ENCODE results near the gene ZNF532.
A peak's percentile ranks its signal among the peaks of the same experiment; 100 is the strongest.
"Not testable (repeated sequence)": the region's sequence is repeated elsewhere in the genome, so short reads cannot be mapped to it uniquely, and the experiment has no call there.

ZNF532 gene

DNA sequence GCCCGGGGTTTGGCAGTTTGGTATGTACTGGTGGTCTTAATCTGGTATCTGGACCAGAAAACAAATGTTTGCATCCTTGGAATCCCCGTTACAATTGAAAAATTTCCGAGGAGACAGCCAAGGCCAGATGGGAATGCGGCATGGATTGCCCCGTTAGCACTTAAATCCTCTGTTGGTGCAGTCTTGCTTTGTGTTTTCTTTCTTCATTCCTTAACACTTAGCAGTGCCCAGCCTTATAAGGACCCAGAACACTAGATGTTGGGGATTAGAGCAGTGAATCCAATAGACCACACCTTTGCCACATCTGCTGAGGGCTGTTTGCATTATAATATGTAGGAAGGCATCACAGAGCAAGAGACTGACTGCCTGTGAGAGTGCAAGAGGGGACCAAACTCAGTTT is 12.8 kb upstream of the ZNF532 start:
- no peak for DNase-seq

DNA sequence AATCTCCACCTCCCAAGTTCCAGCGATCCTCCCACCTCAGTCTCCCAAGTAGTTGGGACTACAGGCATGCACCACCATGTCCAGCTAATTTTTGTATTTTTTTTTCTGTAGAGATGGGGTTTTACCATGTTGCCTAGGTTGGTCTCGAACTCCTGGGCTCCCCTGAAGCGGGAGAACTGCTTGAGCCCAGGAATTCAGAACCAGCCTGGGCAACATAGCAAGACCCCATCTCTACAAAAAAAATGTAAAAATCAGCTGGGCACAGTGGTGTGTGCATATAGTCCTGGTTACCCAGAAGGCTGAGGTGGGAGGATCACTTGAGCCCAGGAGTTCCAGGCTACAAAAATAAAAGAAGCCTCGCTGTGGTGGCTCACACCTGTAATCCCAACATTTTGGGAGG is 12.0 kb upstream of the ZNF532 start:
- DNase-seq: no peak

DNA sequence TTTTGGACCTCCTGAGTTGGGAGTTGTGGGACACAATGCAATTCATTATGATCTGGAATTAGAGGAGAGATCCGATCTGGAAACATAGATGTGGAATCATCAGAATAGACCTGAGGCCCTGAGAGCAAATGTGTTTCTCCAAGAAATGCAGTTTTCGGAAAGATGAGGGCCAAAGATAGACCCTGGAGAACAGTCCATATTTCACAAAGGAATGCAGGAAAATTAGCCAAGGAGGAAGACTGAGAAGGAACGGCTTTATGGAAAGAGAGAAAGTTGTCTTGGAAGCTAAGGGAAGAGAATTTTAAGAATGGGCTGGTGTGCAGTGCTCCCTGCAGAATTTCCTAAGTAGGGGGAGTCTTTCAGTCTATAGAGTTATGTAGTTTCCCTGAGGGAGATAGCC is 11.1 kb upstream of the ZNF532 start:
- no peak for DNase-seq

GRCh38 chr18:58855521-58855920 is 9.2 kb upstream of the ZNF532 start:
- not testable (repeated sequence) for DNase-seq

DNA sequence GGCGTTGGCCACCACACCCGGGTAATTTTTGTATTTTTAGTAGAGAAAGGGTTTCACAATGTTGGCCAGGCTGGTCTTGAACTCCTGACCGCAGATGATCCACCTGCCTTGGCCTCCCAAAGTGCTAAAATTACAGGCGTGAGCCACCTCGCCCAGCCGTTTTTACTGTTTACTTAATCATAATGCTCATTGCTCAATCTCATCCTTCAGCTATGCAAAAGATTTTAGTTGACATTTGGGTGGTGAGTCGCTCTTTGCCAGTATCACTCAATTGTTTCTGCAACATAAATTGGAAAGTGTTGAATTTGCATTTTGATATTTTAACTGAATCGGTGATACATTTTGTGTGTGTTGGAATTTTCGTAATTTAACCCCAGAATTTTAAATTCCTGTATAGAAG is 7.8 kb upstream of the ZNF532 start:
- DNase-seq: no peak

DNA sequence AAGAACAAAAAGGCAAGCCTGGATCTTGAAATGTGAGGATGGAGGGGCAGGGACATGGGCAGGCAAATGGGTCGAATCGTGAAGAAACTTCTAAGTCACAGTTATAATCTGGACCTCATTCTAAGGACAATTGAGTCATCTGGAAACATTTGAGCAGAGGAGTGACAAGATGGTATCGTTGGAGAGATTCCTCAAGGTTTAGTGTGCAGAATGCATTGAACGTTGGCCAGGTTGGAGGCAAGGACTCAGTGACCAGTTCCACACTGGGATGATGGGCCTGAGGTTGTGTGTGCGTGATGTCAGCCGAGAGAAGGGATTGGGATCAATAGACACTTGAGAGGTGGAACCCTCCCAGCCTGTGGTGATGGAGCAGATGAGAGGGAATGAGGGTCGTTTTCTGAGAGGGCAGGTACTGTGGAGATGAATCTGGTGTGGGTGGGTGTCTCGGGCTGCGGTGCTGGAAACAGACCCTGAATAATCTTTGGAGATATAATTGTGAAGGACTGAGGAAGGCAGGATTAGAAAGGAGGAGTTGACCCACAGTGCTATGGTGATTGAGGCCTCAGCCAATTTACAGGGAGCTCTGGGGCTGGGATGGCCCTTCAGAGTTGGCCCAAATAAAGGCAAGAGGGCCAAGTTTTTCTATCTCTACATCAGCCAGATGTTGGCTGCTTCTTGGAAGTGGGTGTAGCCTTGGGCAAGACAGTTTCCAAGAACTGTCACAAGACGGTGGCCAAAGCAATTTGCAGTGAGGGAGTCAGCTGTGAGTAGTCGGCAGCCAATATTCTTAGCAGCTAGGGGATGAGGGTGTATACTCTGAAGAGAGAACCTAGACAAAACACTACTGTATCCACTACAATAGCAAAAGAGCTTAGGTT is 5.8 kb upstream of the ZNF532 start:
- DNase-seq: no peak

- DNase-seq: no peak
These were observed 4.8 kb upstream of the ZNF532 start for GRCh38 chr18:58859907-58860306.

GRCh38 chr18:58860747-58861231 is 3.9 kb upstream of the ZNF532 start:
- DNase-seq: no peak

DNA sequence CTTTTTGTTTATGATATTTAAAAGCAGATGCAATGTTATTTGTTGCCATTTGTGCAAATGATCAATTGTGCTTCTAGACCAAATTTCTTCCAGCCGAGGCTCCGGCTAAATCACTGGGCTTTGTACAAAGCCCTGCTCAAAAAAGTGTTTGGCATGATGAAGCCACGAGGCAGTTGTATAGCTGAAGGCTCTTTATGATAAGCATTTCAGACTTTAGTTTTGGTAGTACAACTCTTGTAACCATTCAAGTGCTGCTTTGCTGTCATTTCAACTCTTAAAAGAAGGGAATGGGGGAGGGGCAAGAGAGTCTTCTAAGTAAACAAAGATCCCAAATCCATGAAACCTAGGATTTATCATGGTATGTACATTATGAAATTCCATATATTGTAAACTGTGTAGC is 3.3 kb upstream of the ZNF532 start:
- DNase-seq: no peak

- no peak for DNase-seq
These were observed 2.8 kb upstream of the ZNF532 start for GRCh38 chr18:58861861-58862301.

- no peak for DNase-seq
These were observed 2.3 kb upstream of the ZNF532 start for GRCh38 chr18:58862356-58862755.

DNA sequence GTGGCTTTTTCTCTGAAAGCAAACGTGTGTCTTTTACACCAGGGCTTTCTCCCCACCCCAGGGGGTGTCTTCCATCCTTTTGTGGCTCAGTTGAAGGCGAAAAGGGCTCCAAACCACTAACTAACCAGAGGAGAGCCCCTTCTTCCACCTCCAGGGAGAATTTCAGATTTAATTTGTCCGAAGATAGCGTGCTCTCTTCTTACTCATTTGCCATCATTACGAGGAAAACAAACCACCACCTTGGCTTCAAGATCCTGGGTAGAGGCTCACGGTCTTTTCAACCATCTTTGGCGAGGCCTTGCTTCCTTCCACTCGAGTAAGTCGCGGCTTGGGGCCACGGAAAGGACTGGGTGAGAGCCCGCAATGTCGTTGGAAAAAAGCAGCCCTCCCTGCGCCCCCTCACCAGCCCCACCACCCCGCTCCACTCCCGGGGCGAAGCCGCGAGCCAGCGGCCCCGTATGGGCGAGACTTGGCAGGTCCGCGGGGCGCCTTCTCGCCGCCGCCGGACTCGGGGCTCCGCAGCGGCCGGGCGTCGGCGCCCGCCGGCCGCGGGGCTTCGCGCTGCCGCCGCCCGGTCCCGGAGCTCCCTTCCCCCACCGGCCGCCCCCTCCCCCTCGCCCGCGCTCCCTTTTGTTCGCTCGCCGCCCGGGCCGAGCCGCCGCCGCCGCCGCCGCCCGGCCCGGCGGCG is 1.7 kb upstream of the ZNF532 start:
- peak; percentile 29 for DNase-seq

DNA sequence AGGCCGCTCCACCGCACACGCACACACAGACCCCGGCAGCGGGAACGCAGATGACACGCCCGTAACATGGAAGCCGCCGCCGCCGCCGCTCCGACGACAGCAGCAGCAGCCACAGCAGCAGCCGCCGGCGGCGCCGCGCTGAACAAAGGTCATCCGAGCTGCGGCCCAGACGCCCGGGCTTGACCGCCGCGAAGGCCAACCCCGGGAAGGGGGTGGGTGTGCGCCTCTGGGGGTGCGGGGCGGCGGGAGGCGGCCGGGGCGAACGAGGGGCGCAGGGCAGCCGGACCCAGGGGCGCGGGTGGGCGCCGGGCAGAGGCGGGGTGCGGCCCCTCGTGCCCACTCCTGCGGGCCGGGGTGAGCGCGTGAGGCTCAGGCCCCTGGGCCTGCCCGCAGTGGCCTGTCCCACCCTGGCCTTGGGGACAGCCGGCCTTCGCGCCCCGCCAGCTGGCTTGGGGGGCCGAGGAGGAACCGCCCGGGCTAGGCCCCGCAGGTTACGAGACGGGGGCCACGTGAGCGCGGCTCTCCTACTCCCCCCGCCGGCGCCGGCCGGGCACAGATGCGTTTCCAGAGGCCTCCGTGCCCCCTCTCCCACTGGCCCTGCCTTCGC is 1.0 kb upstream of the ZNF532 start:
- DNase-seq: peak; percentile 47

DNA sequence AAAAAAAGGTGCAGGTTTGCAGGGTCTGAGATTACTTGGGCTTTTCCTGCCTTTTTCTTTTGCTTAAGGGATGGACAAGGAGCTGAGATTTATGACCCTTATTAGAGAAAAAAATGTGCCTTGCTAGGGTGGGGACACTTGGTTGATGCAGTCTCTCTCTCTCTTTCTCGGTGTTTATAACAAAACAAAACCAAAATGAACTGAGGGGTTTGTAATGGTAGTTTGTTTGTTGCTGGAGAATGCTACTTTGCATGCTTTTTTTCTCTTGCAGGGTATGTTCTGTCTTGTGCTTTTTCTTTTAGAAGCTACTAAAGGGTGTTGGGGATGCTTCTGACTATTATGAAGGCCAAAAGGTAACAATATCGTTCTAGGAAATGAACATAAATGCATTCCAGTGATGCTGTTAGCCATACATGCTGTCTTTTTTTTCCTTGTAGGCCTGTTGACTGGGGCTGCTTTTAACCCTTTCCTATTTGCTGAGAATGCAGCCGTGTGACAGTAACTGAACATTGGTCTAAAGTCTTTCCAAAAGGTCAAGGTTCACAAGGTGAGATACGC is 435 bp downstream of the ZNF532 start:
- no peak for DNase-seq

DNA sequence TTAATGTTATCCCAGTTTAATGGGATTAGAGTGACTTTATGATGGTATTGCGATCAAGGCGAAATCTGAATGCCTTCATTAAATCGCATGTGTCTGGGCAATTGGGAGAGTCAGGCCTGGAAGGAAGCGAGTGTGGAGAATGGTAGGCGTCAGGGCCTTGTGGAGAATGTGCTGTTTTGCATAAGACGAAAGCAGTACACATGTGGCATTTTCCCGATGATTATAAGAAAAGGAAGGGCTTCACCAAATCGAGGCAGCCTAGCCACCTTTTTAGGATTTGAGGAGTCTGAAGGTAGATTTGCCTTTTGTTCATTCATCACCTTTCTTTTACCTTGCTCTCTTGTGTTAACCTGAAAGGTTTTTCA is 1.0 kb downstream of the ZNF532 start:
- DNase-seq: no peak

GRCh38 chr18:58866066-58866772 is 1.5 kb downstream of the ZNF532 start:
- DNase-seq: no peak

DNA sequence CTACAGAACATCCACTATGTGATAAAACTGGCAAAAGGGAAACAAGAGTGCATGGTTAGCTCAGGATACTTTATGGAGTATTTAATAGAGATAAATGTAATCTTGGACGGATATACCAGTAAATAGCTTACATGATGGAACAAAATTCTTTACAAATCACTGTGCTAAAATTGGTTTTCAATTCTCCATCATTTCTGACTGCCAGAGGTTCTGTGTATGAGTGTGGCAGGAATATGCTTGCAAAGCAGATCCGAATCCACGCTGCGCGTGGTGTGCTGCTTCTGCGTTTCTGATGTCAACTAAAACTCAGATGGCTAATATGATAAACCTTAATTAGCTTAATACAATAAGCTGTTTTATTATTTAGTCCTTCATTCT is 2.1 kb downstream of the ZNF532 start:
- no peak for DNase-seq

GRCh38 chr18:58867281-58867961 is 2.7 kb downstream of the ZNF532 start:
- DNase-seq: no peak

DNA sequence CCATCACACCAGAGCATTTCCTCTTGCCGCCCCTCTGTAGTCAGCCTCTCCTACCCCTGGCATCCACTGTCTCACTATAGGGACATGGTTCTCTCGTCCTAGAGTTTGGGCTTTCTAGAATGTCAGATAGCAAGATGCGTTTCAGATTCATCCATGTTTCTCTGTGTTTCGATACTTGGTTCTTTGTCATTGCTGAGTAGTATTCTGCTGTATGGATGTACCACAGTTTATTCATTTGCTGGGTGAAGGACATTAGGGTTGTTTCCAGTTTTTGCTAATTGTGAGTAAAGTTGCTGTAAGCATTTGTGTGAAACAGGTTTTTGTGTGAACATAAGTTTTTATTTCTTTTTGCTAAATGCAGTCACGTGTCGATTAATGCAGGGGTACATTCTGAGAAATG is 3.8 kb downstream of the ZNF532 start:
- DNase-seq: no peak

DNA sequence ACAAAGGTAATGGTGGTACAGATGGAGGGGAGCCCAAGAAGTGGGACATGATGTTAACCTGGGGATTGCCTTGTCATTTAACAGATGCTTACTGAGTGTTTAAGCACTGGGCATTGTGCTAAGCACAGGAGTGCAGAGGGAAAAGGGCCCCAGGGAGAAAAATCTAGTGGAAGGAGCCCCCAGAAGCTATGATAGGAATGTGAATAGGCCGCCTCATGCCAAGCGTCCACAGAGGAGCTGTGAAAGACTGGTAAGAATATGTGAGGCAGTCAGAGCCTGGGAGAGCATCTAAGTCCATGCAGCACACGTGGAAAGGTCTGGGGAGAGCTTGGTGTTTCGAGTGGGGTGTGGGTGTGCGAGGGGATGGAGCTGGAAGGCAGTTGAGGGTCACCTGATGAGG is 5.5 kb downstream of the ZNF532 start:
- no peak for DNase-seq

DNA sequence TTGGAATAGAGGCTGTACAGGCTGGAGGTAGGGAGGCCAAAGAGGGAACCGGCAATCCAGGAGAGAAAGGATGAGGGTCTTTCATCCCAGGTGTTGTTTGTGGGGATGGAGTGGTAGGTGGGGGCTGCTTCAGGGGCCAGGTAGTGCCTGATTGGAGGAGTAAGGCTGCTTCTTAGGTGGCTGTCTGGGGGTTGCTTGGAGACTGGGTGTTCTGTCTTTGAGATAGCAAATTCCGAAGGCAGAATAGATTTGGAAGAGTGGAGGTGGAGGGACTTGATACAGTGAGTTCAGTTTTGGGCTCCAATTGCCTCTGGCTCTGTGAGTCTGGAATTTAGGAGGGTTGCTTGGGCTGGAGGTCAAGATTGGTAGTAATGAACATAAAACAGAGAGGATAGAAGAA is 5.9 kb downstream of the ZNF532 start:
- DNase-seq: no peak
